Amniotic stem cell (primary cell): ENCODE results near the gene LINGO1.

Source experiments
- DNase-seq: peaks from one replicate; lab custom pipeline; 2025; lab: John Stamatoyannopoulos, UW

LINGO1 gene

GRCh38 chr15:77633134-77633912 is 611 bp upstream of the LINGO1 start:
- DNase-seq = peak; percentile 44

DNA sequence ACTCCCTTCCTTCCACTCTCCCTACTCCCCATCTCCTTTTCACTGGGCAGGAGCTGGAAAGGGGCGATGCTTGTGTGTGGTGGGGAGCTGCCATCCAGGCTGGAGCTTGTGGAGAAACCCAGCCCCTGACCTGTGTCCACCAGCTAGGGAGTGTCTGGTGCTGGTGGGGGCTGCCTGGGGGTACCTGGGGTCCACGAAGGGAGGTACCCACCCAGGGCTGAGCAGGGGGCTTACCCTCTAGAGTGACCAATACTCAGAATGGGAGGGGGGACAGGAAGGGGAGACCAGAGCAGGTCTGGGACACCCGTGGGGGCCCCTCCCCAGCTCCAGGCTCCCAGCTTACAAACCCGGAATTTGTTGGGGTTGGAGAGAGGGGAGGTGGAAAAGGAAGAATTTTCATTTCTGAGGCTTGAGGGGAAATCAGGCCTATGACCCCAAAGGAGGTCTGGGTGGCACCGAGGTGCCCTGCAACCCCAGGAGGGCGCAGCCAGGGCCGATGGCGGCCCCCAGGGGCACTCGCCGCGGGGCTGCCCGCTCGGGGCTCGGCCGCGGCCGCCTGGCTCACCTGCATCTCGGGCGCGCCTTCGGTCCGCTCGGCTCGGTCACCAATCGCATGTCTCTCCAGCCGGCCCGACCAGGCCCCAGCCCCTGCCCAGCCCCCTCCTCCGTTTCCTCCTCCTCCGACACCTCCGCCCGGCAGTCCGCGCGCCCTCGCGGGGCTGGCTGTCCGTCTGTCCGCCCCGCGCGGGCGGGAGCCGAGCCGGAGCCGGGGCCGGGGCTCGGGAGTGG is 773 bp downstream of the LINGO1 start:
- DNase-seq = no peak

DNA sequence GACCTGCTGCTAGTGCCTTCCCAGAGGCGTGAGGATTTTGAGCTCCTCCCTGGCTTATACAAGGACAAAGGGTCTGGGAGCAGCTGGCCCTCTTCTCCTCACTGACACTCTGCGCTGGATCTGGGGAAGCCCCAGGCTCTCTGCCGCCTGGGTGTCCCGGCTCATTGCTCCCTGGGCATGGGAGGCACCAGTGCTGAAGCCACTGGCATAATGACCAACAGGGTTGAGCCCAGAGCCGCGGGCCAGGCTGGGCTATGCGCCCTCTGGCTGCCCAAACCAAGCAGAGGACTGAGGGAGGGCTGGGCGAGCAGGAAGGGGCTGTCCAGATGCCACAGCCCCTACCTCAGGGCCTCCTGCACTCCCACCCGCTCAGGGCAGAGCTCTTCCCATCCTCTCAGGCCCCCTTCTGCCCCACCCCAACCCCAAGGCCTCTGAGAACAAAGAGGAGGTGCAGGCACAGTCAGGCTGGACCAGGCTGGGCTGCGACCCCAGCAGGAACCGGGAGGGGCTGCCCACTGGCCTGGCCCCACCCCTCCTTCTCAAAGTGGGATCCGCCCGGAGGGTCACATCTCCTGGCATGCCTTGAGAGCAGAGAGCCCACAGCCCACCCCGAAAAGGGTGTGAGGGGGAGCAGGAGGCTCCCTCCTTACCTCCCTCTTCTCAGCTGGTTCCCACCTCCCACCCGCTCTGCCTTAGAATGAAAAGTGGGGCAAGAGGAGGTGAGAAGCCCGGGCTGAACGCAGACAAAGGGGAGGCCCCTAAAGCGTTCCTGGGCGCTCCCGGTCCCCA is 1.6 kb downstream of the LINGO1 start:
- no peak for DNase-seq

- no peak for DNase-seq
Observed at GRCh38 chr15:77630056-77630455, 2.7 kb downstream of the LINGO1 start.

GRCh38 chr15:77629070-77630030 is 3.4 kb downstream of the LINGO1 start:
- no peak for DNase-seq

DNA sequence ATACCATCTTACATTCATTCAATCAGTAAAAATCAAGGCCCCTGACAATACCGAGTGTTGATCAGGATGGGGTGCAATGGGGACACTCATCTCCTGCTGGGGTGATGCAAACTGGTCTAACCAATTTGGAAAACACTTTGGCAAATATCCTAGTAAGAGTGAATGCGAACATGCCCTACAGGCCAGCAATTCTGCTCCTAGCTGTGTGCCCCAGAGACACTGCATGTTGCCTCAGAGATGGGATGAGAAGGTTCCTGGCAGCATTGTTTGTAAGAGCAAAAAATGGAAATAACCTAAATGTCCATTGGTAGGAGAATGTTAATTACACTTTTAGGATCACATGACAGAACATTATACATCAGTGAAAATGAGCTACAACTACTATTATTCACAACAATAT is 4.7 kb downstream of the LINGO1 start:
- no peak for DNase-seq

- no peak for DNase-seq
Observed at GRCh38 chr15:77627581-77627980, 5.1 kb downstream of the LINGO1 start.

DNA sequence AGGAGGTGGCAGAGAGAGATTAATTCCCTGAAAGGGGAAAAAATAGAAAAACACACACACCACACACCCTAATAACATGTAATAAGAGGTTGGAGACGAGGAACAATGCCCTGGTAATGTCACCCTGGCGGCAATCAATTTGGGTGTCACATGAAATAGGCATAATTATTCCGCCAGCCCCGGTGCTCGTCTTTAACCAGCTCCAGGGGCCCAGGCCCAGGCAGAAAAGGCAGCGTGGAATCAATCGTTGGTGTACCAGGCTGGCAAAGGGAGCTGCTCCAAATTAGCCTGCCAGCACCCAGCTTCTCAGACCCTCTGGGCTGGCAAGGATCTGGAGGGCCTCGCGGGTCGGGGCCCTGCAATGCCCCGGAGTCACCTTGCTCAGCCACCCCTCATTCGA is 5.6 kb downstream of the LINGO1 start:
- no peak for DNase-seq

- no peak for DNase-seq
Observed at GRCh38 chr15:77626002-77626401, 6.7 kb downstream of the LINGO1 start.

DNA sequence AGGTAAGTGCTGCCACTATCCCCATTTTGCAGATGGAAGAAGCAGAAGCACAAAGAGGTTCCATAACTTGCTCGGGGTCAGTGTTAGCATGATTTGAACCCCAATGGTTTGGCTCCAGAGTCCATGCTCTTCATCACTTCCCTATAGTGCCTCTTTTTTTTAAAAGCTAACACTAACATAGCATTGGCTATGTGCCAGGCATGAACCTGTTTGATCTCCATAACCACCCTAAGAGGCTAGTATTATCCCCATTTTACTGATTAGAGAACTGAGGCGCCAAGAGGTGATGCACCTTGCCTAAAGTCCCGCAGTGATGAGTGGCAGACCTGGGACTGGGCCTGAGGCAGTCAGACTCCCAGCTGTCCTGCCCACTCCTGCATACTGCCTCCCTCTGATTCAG is 7.3 kb downstream of the LINGO1 start:
- no peak for DNase-seq

GRCh38 chr15:77624868-77625267 is 7.8 kb downstream of the LINGO1 start:
- DNase-seq = no peak

DNA sequence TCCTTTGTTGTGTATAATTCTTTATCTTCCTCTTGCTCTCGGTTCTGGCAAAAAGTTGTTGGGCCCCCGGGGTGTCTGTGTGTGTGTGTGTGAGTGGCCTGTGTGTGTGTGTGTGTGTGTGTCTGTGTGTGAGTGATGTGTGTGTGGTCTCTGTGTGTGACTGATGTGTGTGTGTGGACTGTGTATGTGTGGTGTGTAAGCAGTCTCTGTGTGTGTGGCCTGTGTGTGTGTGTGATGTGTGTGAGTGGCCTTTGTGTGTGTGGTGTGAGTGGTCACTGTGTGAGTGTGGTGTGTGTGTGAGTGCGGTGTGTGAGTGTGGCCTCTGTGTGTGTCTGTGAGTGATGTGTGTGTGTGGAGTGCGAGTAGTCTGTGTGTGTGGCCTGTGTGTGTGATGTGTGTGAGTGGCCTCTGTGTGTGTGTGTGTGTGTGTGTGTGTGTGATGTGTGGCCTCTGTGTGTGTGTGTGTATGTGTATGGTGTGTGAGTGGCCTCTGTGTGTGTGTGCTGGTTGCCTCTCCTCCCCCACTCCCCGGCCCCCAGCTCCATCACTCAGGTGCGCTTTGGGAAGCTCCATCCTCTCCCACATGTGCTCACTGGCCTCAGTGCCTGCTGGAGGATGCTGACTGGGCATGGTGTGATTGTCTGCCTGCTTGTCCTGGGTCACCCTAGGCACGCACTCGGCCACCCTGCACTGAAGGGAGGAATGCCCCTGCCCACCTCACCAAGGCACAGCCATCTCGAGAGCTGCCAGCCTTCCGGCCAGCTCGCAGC is 8.8 kb downstream of the LINGO1 start:
- DNase-seq = no peak

GRCh38 chr15:77622934-77623754 is 9.6 kb downstream of the LINGO1 start:
- DNase-seq = no peak

DNA sequence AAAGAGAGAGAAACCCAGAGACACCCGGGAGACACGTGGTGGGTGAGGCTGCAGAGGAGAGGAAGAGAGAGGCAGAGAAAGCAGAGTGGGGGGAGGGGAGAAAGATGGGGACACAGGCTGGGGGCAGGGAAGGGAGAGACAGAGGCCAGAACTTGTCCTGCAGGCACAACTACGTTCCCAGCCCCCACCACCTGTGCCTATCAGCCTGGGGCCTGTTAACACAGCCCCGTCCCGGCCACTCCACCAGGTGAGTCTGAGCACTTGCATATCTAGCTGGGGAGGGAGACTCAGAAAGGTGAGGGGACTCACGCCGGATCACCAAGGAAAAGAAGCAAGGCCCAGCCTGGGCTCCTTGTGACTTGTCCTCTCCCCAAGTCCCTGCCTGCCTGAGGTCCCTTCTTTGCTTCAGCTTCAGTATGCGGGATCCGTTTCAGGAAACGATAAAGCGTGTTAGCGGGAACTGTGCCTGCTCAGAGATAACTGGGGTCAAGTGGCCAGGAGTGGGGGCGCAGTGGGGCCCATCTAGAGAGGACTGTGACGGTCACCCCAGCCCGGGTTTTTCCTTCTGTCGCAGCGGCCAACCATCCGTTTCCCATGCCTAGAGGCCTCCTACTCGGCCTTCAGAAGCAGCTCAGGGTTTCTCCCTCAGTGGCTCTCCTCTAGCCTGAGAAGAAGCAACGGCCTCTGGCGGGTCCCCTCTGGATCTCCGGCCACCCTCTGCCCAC is 10.3 kb downstream of the LINGO1 start:
- no peak for DNase-seq

DNA sequence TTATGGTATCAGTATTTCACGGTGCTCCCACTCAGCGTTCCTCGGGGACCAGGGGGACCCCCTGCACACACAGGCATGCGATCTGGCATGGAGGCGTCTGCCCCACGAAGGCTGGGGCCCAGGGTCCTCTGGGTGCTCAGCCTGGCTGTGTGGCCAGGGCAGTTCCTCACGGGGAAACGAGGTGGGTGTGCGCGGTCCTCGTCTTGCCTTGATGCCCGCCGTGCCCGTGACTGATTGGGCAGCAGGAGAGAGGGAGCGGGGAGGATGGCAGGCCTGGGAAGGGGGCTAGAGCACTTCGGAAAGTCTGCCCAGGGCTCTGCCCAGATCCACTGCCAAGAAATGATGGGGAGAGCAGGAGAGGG is 10.9 kb downstream of the LINGO1 start:
- no peak for DNase-seq

DNA sequence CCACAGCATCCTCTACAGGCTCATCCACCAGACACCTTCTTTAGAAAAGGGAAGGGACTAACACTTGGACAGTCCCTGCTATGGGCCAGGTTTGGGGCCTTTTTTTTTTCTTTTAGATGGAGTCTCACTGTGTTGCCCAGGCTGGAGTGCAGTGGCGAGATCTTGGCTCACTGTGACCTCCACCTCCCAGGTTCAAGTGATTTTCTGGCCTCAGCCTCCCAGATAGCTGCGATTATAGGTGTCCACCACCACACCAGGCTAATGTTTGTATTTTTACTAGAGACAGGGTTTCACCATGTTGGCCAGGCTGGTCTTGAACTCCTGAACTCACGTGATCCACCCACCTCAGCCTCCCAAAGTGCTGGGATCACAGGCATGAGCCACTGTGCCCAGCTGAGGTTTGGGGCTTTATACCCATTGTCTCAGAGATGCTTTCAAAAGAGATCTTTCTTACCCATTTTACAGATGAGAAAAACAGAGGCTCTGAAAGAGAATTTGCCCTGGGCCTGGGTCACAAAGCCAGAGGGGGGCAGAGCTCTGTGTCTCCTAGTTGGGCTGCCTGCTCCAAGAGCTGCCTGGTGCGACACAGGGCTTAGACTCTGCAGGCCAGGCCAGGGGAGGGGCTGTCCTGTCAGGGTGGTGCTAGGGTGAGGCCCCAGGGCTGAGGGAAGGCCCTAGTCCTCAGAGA is 11.6 kb downstream of the LINGO1 start:
- DNase-seq = no peak

DNA sequence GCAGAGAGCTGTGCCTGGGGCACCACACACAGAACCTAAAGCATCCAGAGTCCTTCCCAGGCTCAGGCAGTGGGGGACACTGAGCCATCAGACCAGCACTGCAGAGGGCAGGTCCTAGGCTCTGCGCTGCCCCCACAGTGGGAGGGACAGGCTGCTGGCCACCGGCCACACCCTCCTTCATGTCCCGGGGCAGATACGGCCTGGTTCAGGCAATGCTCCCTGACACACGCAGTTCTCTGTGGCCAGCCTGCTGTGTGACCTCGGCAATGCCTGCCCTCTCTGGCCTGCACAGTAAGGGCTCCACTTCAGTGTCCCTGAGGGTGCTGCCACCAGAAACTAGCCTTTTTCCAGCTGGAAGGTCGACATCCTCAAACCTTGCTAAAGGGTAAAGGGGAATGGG is 12.4 kb downstream of the LINGO1 start:
- DNase-seq = no peak

DNA sequence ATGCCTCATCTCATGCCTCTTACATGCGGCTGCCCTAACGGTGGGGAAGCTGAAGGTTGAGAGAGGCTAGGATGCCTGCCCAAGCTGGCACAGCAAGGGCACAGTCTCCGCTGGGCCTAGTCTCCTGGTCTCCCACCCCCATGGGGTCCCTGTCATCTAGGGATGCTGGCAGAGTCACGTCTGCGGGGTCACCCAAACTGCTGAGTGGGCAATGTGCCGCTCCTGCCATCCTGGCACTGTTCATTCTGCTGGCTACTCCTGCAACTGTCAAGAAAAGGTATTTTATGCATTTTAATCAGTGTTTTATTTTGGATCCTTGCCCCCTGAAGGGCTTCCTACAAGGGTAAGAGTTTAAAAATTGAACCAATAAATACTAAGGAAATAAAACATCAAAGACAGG is 12.8 kb downstream of the LINGO1 start:
- no peak for DNase-seq
